K562 (cell line): Measurements from ENCODE around the gene PPP1R12B.
"Not testable (repeated sequence)": the region's sequence is repeated elsewhere in the genome, so short reads cannot be mapped to it uniquely, and the experiment has no call there.

Source experiments
- GABPA ChIP-seq: fragments of 200-800 bp; sonication (Bioruptor generic); conservative IDR thresholded peaks from 2 replicates; pipeline ENCODE4 v1.6.1; 2016; ENCODE audit warnings: low read depth, missing genetic modification characterization, missing compliant biosample characterization
- GABPB2 ChIP-seq: fragments of 250-450 bp; sonication (Bioruptor Pico); conservative IDR thresholded peaks from 2 replicates; pipeline ENCODE4 v1.5.1; 2021; ENCODE audit warnings: mild to moderate bottlenecking
- KLF6 ChIP-seq: fragments of 250-450 bp; sonication (Bioruptor Pico); IDR thresholded peaks from 2 replicates; pipeline ENCODE4 v1.4.0; 2020; ENCODE audit warnings: mild to moderate bottlenecking, moderate library complexity, borderline replicate concordance
- MAFK ChIP-seq: IDR thresholded peaks from 2 replicates; pipeline ENCODE4 v1.6.1; 2011; ENCODE audit warnings: low read length, improper control_type of control experiment
- PTBP1 ChIP-seq: fragments of 200-400 bp; formaldehyde crosslinking; IDR thresholded peaks from 2 replicates; pipeline ENCODE4 v1.6.1; 2017; ENCODE audit warnings: low read depth, low read length
- RBM14 ChIP-seq: fragments of 200-400 bp; formaldehyde crosslinking; IDR thresholded peaks from 2 replicates; pipeline ENCODE4 v1.6.1; 2018; ENCODE audit warnings: low read depth, mild to moderate bottlenecking, low read length, moderate library complexity, borderline replicate concordance; ENCODE audit not compliant: insufficient read depth
- SREBF1 ChIP-seq: fragments of 150-350 bp; IDR thresholded peaks from 2 replicates; pipeline ENCODE4 v1.6.1; 2014; ENCODE audit warnings: antibody characterized with exemption, low read depth, low read length, borderline replicate concordance
- ZNF589 ChIP-seq: fragments of 200-800 bp; sonication (Bioruptor generic); IDR thresholded peaks from 2 replicates; pipeline ENCODE4 v1.6.1; 2016; ENCODE audit warnings: low read depth, missing genetic modification characterization, missing compliant biosample characterization
- TF ChIP-seq, protein P1 (sequence below), 3 experiments: IDR thresholded peaks in 2 of 3; conservative IDR thresholded peaks in 1 of 3; 2 replicates each; pipeline ENCODE4 v1.5.1; 2011 to 2012; ENCODE audit warnings: low read length in 3 of 3, mild to moderate bottlenecking in 3 of 3, control low read depth in 2 of 3, improper control_type of control experiment in 1 of 3, inconsistent platforms in 1 of 3, low read depth in 1 of 3, mixed read lengths in 1 of 3, moderate library complexity in 1 of 3; ENCODE audit not compliant: insufficient read depth in 2 of 3

DNA sequence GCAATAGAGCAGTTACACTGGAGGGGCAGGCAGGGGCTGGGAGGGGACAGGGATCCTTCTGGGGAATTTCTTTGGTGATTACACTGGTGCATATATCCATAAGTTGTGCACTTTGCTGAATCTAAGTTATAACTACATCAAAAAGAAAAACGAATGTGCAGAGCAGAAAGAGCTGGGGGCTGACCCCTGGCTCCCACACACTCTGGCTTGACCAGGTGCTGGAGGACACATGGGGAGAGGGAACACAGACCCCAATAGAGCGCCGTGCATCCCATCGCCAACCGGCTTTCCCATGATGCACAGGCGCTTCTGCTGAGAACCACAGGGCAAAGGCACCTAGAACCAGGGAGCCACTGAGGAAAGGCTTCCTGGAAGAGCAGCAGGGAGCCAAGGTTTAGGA is 281.6 kb downstream of the PPP1R12B start:
- not testable (repeated sequence) for TF ChIP-seq GABPA (tag); PTBP1; GABPB2; RBM14; ZNF589 (CRISPR knock-in tag); MAFK; SREBF1; KLF6 (CRISPR knock-in tag)
- TF ChIP-seq, protein P1, sequence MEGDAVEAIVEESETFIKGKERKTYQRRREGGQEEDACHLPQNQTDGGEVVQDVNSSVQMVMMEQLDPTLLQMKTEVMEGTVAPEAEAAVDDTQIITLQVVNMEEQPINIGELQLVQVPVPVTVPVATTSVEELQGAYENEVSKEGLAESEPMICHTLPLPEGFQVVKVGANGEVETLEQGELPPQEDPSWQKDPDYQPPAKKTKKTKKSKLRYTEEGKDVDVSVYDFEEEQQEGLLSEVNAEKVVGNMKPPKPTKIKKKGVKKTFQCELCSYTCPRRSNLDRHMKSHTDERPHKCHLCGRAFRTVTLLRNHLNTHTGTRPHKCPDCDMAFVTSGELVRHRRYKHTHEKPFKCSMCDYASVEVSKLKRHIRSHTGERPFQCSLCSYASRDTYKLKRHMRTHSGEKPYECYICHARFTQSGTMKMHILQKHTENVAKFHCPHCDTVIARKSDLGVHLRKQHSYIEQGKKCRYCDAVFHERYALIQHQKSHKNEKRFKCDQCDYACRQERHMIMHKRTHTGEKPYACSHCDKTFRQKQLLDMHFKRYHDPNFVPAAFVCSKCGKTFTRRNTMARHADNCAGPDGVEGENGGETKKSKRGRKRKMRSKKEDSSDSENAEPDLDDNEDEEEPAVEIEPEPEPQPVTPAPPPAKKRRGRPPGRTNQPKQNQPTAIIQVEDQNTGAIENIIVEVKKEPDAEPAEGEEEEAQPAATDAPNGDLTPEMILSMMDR (IDR thresholded peaks at IDR 0.05 in 2 of 3, conservative IDR thresholded peaks at IDR 0.05 in 1 of 3; ENCODE audit: insufficient read depth in 2 of 3, low read depth in 1 of 3, low read length in 3 of 3), result not testable (repeated sequence)
